HPDE6-E6E7 (cell line): Measurements from ENCODE around the gene BRPF1.
A peak's percentile ranks its signal among the peaks of the same experiment; 100 is the strongest.

ENCODE experiments used
- DNase-seq: peaks from one replicate; pipeline ENCODE4 v3.0.0; 2011; ENCODE audit warnings: missing footprints; ENCODE audit errors: extremely low spot score

Gene BRPF1

DNA sequence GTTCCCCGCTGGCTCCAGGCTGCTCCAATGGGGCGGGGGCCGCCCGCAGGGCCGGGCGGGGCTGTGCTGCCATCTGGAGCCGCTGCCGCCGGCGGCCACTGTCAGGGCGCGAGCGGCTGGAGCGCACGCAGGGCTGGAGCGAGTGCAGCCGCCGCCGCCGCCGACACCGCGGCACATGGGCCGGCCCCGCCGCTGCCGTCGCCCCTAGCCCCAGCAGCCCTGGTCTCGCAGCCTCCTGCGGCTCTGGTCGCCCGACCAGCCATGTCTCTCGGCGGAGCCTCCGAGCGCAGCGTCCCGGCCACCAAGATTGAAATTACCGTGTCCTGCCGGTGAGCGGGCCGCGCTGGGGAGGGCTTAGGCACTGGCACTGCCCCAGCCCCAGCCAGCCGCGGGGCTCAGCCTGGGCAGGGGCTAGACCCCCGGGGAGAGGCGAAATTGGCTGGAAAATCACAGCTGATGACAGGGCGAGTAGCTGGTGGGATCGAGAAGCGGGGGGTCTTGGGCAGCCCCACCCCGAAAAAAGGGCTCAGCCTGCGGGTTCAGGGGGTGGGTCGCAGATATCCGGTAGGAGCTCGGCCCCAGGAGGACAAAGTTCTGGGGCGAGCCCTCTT, 27.7 kb upstream of the BRPF1 start, which contains the start of gene CPNE9:
TSS of gene CPNE9 (plus strand) at position 98 of the 611 bp plus-strand sequence. CDS start at position 262, 164 bp downstream.
- no peak for DNase-seq

DNA sequence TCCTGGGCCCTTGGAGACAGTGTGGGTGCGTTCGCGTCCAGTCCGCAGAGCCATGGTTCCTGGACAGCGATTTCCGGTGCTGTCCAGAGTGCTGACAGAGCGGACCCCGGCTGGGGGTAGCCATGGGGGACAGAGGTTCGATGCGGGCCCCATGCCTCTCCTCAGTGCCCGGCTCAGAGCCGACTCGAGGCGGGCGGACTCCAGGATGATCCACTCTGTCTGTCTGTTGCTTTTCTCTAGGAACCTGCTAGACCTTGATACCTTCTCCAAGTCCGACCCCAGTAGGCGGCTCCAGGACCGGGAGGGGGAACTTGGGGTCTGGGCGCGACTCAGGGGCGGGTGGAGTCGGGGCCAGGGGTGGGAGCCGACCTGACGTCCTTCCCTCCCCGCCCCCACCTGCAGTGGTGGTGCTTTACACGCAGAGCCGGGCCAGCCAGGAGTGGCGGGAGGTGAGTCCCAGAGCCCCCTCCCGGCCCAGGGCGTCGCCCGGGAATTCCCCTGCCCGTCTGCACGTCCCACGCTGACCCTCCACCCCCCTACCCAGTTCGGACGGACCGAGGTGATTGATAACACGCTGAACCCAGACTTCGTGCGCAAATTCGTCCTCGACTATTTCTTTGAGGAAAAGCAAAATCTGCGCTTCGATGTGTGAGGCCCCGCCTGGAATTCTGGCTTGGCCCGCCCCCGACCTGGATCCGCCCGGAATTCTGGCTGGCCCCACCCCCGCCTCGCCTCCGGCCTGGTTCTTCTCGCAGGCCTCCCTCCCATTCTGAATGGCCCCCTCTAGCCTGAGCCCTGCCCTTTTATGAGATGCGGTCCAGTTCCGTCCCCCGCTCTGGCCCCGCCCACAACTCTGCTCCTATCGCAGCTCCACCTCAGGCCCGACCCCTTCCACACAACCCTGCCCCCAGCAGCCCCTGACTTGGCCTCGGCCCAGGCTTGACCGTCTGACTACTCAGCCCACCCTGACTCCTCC, 26.9 kb upstream of the BRPF1 start:
- DNase-seq: peak; percentile 14

DNA sequence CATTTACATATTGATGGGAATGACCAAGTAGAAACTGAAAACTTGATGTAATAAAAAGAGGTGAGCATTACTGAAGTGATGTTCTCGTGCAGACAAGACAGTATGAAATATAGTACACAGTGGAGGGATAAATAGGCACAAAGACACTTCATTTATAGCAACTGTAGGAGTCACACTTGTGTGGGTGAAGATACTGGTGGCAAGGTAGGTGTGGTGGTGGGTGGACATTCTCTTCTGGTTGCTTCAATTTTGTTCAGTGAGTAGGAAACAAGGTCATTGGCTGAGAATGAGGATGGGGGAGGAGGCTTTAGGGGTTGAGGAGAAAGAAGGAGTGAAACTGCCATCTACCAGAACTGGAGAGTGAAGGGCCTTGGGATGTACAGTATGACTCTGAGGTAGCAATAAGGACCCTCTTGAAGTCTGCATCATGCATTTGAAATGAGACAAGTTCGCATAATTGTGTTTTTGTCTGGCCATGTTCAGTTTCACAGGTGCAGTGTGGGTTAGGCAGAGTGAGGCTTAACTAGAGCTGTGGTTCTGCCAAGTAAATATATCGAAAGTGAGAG, 21.3 kb upstream of the BRPF1 start:
- DNase-seq: no peak

DNA sequence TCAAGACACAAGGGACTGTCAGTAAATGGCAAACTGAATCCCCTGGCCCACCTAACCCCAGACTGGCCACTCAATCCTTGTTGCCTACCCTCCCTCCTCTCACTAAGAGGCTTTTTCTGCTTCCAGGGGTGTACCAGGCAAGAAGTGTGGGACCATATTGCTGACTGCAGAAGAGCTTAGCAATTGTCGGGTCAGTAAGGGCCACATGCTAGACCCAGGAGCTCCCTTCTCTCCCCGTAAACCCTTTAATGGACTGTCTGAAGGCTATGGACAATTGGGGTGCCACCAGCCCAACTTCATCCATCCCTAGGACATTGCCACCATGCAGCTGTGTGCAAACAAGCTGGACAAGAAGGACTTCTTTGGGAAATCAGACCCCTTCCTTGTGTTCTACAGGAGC, 19.1 kb upstream of the BRPF1 start:
- no peak for DNase-seq

DNA sequence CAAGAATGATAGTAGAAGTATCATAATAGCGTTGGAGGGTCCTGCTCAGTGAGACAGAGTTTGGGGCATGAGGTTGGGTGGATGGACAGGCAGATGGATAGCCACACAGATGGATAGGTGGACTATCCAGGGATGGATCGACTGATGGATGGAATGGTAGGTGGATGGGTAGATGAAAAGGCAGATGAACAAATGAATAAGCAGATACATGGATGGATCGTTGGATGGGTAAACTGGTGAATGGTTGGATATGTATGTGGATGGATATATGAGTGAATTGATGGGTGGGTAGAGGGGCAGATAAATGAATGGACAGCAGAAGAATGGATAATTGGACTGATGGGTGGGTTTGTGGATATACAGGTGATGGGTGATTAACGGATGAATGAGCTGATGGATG, 18.4 kb upstream of the BRPF1 start:
- no peak for DNase-seq

DNA sequence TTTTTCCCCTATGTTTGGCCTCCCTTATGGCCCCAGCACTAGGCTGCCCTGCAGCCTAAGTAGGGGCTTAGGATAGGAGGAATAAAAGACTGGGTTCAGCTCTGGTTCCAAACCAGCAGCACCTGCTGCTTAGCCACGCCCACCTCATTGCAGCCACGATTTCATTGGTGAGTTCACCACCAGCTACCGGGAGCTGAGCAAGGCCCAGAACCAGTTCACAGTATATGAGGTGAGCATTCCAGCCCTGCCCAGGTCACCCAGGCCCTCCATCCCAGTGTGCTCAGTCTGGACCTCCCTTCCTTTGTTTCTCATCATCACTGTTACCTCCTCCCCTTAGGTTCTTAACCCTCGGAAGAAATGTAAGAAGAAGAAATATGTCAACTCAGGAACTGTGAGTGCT, 16.4 kb upstream of the BRPF1 start:
- no peak for DNase-seq

DNA sequence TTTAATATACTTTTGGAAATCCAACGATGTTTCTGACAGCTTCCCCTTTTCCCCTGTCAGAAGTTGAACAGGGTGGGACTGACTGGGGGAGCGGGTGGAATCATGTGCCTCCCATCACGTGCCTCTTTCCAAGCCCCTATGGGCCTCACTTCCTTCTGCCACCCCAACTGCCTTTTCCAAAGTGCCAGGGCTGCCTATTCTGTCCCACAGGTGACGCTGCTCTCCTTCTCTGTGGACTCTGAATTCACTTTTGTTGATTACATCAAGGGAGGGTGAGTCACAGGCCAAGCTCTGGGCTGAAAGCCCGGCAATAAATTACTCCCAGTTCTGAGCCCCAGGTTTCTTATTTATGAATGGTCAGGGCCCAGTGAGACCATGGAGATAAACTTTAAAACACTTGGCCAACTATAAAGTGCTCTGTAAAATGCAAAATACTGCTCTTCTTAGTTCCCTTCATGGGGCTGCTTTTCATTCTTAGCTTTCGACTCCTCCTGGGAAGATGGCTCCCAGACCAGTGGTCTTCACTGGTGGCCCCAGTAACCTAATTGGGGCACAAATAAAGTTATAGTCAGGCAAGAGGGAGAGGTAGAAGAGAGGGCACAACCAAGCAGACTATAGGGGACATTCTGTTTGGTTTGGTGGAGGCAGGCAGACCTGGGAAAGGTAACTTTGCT, 15.6 kb upstream of the BRPF1 start:
- peak; percentile 63 for DNase-seq

DNA sequence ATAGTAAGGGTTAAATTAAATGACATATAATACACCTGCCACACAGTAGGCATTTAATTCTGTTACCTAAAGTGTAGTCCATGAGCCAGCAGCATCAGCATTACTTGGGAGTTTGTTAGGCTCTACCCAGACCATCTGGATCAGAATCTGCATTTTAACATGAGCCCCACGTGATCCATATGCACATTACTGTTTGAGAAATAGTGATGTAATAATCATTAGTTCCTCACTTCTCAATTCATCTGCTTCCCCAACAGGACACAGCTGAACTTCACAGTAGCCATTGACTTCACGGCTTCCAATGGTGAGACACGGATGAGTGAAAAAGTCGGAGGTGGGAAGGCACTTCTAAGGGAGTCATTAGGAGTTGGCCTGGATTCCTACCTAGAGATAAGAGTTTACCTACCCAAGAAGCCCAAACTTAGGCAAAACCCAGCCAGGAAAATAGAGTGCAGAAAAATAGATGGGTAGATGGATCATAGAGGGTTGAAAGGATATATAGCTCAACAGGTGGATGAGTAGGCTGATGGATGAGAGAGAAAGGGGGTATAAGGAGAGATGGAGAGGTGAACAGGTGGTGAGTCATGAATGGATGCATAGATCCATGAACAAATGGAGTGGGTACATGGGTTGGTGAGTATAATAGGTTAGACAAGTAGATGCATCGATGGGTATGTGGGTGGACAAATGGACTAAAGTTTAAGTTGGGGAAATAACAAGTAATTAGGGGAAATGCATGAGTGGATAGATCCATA, 14.6 kb upstream of the BRPF1 start:
- no peak for DNase-seq

DNA sequence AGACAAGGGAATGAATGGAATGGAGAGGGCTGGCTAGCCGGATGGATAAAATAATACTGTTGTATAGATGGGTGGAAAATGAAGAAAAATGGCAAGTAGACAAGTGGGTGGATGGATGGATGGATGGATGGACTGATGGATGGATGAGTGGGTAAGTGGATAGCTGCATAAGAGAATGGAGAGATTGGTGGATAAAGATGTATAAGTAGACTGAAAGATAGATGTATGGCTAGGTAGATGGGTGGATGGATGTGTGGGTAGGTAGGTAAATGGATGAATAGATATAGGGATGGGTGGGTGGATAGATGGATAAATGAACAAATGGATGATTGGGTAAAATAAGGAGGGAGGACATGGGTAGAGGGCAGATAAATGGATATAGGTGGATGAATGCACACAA, 14.0 kb upstream of the BRPF1 start:
- no peak for DNase-seq

DNA sequence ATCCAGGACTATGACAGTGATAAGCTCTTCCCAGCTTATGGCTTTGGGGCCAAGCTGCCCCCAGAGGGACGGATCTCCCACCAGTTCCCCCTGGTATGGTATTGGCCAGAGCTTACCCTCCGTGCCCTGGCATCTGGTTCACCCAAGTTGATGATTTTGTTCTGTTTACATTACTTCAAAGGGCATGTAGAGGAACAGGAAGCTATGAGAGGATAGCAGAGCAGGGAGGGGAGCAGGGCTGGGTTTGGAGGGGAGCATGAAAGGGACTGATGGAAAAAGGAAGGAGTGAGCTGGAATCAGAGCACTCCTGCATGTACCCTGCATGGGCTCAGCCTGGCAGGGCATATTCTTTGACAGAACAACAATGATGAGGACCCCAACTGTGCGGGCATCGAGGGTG, 13.4 kb upstream of the BRPF1 start:
- DNase-seq: no peak

DNA sequence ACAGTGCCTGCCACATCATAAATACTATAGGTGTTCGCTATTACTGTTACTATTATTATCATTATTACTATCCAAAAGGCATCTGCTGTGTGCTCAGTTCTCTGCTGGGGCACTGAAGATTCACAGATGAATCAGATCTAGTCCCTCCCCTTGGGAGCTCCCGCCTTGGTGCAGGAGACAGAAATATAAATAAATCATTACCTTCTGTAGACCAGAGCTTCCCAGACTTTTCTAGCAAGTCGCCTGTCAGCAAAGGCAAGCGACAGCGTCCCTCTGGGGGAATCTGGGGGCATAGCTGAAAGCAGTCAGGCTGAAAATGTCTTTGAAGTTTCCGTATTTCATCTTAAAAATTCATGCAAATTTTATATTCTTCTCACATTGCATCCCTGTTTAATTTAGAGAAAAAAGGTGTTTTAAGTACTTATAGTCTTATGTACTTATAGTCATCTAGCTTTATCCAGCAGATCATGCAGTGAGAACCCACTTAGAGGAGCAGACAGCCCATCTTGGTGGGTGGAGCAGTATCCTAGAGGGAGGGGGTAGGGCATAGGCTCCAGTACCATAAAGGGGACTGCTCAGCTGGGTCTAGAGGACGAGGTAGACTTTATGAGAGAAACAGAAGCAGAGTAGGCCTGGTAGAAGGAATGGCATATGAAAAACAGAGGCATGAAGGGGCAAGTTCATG, 10.4 kb upstream of the BRPF1 start:
- DNase-seq: no peak

DNA sequence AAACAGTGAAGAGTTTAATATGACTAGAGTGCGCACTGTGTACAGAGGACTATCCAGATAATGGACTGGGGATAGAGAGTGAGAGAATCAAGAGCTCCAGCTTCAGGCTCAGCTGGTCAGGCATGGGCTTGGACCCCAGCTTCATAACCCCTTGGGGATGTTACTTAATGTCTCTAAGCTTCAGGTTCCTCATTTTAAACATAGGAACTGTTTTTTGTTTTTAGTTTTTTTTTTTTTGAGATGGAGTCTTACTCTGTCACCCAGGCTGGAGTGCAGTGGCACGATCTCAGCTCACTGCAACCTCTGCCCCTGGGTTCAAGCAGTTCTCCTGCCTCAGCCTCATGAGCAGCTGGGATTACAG, 9.9 kb upstream of the BRPF1 start:
- DNase-seq: no peak

DNA sequence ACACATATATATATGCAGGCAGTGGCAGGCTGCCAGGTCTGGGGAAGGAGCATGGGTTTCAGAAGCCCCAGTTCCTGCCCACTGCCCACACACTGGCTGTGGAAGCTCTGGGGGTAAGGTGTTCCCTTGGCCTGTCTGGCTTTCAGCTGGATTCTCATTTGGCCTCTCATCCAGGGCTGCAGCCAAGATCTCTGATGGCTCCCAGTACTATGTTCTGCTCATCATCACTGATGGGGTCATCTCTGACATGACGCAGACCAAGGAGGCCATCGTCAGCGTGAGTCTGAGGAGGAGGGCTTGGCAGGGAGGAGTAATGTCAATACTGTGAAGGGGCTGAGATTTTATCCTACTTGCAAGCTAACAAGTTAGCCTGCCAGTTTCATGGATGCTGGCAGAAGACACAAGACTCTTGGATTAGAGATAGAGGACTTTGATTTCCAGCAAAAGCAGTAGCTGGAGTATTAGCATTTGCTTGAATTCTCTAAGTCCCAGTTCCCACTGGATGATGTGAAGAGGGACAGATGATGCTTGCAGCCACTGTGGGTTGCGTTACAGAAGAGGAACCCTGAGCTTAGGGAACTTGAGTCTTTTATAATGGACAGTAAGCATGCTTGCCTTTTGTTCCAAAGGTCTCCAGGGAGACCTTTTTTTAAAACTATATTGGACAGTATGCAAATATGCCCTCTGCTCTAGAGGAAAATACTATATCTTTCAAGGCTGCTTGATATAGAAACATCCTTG, 5.6 kb upstream of the BRPF1 start:
- DNase-seq: no peak

DNA sequence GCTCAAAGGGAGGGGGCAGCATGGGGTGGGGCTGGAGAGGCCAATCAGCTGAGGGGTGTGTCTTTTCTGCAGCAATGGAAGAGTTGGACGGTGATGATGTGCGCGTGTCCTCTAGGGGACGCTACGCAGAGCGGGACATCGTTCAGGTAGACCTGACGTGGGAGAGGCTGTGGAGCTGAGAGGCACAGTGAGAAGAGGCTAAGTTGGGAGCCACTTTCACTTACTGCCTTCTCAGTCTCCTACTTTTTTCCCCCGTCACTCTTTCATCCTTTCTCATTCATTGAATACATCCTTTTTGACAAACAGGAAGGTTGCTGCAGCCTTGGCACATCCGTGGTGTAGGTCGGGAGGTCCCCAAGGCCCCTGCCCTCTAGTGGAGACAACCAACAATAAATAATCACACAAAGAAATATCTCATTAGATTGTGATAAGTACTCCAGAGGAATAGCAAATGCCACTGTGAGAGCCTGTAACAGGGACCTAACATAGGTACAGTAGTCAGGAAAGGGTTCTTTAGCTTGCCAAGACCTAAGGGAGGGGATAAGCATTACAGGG, 4.4 kb upstream of the BRPF1 start:
- no peak for DNase-seq

DNA sequence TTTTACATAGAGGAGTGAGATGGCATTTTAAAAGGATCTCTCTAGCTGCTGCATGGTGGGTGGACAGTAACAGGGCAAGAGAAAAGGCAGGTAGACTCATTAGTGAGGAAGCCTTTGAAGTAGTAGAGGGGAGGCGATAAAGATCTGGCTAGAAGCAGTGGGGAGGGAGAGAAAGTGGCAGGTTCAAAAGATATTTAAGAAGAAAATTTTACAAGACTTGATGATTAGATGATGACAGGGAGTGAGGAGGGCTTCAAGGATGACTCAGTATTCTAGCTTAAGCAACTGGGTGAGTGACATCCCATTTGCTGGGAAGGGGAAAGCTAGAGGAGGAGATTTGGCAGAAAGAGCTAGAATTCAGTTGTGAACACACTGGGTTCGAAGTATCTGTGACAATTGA, 3.8 kb upstream of the BRPF1 start:
- DNase-seq: no peak

DNA sequence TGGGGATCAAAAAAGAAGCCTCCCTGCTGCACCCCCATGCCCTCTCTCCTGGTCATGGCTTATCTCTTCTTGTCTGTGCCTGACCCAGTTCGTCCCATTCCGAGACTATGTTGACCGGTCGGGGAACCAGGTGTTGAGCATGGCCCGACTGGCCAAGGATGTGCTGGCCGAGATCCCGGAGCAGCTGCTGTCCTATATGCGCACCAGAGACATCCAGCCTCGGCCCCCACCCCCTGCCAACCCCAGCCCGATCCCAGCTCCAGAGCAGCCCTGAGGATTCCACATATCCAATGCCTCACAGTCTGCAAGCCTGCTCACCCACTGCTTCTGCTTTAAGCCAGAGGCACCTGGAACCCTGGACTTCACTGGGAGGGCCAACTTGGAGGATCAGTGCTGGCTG, 2.1 kb upstream of the BRPF1 start:
- DNase-seq: no peak

DNA sequence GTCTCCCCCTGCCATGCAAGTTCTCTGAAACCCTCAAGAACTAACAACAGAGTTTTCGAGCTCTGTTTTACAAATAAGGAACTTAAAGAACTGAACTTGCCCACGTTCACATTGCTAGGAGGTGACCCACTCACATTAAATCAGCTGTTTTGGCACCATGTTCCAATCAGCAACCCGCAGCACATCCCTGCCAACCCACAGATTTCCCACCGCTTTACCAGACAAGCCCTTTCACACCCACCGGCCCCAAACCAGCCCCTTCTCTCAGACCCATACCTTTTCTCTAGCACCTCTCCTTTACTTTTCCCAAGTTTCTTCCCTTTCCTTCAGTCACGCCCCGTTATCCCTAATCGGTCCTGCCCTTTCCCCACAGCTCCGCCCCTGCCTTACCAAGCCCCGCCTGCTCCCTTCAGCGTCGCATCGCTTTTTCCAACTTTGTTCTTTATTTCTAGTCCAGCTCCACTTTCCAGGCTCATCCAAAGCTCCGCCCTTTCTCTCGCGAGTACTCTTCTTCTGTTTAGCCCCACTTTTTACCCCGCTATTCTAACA, 804 bp upstream of the BRPF1 start:
- DNase-seq: no peak

DNA sequence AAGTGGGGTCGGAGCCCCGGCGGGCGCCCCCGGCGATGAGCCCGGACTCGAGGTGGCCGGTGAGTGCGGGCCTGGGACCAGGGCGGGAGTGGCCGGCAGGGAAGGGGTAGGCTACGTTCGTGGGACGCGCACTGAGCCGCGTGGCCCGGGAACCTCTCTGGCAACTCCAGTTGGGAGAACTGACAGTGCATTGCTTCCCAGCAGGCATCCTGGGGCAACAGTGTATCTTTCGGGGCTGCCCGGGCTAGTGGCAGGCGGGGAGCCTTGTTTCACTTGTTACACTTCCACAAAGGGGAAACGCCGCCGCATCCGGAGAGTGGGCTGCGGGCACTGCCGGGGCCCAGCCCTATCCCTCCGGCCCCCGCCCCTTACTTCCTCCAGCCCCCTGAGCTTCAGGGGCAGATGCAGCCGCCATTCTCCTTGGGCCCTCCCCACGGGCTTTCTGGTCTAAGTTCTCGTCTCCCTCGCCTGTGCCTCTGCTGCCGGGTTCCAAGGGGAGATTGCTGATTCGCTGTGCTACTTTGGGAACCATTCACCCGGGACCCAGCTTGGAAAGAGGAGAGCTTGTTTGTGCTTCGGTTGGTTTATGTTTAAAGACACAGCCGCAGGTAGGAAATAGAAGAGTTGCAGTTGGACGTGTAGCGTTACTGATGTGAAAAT, 675 bp downstream of the BRPF1 start:
- DNase-seq: peak; percentile 8

DNA sequence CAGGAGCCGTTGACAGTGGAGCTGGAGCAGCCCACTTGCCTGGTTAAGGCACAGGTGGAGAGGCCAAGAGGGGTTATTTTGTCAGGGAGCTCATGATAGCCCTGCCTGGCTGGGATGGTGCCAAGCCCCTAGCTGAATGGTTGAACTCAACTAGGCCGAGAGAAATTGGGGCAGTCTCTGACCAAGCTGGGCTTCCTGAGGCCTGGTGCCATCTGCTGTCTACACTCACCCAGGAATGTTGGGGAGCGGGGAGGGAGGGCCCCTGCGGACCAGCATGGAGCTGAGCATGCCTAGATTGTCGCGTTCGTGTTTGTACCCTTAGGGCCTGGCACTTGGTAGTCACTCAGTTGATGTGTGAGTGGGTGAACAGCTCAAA, 1.2 kb downstream of the BRPF1 start:
- peak; percentile 6 for DNase-seq
